Activated CD8-positive, alpha-beta memory T cell treated with anti-CD3 and anti-CD28 coated beads, Interleukin-2, amount 50 U/mL, for 24 hours (primary cell): ENCODE measurements around the gene EBF4.

ENCODE experiments used
- DNase-seq: peaks from one replicate; pipeline ENCODE4 v3.0.0-alpha.2; 2020; ENCODE audit errors: extremely low read depth

EBF4 gene

DNA sequence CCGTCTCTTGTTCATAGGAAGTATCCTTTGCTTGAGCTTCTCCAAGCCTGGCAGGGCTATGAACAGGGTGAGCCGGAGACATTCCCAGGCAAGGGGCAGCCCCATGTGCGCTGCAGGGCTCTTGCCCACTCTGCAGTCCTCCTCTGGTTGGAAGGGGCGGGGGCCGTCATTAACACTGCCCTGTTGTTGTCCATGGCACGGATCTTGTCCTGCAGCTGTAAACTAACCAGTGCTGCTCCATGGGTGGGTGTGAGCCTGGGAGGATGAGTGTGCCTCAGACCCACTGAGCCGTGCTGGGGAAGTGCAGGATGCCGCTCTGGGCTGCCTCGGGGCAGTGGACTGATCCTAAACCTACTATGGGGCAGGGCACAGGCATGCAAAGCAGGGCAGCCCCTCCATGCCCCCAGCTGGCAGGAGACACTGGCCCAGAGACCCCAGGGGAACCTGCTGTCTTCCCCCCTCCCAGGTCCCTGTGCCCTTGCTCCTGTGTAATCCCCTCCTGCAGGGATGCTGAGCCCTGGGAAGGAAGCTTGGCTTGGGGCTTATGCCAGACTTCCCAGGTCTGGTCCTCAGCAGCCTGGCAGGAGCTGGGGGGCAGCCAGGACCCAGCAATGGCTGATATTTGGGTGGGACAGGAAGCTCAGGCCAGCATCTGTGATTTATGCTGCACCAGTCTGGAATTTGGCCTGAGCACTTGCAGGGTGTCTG, 8.5 kb downstream of the EBF4 start:
- no peak for DNase-seq

DNA sequence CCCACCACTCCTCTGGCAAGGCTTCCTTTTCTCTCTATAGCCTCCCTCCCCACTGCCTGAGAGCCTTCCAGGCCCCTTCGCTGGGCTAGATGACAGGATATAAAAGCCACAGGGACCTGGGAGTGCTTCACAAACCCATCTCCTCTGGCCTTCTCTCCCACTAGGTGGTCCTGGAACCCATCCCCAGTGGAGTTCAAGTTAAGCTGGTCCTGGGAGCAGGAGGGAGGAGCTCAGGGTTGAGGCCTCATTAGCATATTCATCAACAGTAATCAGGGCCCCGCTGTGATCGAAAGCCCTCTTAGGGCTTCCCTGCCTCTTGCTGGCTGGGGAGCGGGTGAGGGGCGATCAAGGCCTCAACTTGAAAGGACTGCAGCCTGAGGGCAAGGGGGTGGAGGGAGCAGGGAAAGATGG, 9.1 kb downstream of the EBF4 start:
- DNase-seq = no peak

- no peak for DNase-seq
Measured at GRCh38 chr20:2703716-2704475, 11.3 kb downstream of the EBF4 start.

- no peak for DNase-seq
Measured at GRCh38 chr20:2705931-2706645, 13.5 kb downstream of the EBF4 start.

- DNase-seq = no peak
Measured at GRCh38 chr20:2706688-2707352, 14.2 kb downstream of the EBF4 start.

DNA sequence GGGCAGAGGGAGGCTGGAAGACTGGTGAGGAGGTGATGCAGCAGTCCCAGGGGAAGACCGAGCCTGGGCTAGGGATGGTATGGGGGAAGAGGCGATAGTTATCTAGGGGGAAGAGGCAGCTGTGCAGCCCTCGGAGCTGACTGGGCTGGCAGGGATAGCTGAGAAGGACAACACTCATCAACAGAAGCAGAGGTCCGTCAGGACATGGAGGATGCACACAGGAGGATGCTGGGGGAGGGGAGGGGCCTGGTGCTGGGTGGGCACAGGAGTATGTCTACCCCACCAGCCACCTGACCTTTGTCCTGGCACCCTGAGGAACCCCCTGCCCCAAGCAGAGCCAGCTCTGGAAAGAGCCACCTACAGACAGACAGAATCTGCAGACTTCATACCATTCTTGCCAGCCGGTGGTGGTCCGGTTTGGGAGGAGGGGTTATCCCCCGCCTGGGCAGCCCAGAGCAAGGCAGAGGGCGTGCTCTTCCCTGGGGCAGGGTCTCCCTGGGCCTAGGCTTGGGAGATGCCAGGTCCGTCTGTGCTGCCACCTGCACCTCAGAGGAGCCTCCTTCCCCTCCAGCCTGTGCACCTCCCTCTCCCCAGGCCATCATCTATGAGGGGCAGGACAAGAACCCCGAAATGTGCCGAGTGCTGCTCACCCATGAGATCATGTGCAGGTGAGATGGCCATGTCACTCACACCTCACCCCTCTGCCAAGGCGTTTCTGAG, 14.9 kb downstream of the EBF4 start:
- DNase-seq = no peak

DNA sequence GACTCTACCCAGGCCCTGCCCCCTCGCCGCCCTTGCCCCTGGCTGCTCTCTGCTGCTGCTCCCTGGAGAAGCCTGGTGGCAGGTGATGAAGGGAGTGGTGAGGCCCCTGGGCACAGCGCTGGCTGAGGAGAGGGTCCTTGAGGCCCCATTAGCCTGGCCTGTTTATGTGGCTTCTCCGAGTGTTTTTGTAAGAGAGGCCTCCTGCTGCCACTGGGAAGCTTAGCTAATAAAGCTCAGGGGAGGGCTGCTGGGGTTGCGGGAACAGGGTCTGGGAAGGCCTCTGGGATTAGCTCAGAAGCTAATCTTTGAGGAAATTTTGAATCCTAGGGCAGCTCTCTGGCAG, 15.5 kb downstream of the EBF4 start:
- DNase-seq = no peak

DNA sequence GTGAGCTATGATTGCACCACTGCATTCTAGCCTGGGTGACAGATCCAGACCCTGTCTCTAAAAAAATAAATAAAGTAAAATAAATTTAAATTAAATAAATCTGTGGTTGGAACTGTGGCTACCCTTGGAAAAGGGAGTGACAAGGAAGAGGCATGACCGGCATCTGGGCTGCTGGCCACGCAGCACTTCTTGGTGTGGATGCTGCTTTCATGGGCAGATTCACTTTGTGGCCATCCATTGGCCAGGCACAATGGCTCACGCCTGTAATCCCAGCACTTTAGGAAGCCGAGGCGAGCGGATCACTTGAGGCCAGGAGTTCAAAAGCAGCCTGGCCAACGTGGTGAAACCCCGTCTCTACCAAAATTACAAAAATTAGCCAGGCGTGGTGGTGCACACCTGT, 16.1 kb downstream of the EBF4 start:
- no peak for DNase-seq

GRCh38 chr20:2709205-2709981, 16.8 kb downstream of the EBF4 start:
- DNase-seq = no peak

DNA sequence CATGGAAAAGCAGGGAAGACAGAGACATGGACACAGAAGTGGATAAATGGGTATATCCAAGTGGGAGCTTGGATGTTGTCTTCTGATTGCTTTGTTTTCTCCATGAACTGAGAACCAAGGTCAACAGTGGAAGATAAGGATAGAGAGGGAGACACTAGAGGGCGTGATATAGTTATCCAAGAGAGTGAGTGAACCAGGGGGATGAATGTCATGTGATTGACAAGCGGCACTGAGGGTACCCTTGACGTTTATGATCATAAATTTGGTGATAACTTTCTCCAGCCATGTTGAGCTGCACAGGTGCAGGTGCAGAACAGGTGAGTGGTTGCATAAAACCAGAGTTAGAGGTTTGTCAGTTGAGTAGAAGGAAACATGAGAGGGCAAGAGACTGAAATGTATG, 20.7 kb downstream of the EBF4 start:
- DNase-seq = no peak

DNA sequence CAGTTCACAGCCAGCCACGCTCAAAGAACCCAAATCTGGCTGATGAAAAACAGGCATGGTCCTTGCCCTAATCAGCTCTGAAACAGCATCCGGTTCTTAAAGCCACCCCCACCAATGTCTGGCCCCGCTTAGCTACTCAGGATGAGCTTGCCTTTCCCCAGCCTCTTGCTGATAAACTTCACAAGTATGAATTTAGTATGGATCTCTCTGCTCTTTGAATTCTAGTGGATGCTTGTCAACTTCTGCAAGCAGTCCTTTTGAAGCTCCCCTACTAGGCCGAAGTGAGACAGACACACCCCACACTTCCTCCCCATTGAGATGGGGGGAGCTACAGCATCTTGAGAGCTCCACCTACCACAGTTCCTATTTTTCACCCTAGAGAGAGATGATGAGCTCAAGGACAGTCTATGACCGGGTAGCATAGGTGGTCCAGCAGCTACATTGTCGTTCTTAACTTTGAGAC, 36.7 kb downstream of the EBF4 start:
- no peak for DNase-seq

- no peak for DNase-seq
Measured at GRCh38 chr20:2729791-2730190, 37.2 kb downstream of the EBF4 start.

- no peak for DNase-seq
Measured at GRCh38 chr20:2734899-2735298, 42.3 kb downstream of the EBF4 start.

DNA sequence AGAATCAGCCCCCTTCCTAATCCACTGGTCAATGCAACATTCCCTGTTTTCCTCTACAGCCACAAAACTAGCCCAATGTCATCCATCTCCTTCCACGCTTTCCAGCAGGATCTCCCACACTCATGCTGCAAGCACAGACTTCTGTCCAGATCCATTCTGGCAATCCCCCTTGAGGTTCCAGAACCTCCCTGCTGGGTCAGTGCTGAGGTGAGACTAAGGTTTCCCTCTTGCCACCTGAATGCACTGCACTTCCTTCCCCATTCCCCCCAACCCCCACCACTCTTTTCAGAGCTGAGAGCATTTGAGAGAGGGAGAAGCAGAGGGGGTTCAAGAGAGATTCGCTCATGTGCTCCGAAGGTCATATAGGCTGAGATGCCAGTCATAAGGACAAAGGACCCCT, 43.9 kb downstream of the EBF4 start:
- DNase-seq = no peak

DNA sequence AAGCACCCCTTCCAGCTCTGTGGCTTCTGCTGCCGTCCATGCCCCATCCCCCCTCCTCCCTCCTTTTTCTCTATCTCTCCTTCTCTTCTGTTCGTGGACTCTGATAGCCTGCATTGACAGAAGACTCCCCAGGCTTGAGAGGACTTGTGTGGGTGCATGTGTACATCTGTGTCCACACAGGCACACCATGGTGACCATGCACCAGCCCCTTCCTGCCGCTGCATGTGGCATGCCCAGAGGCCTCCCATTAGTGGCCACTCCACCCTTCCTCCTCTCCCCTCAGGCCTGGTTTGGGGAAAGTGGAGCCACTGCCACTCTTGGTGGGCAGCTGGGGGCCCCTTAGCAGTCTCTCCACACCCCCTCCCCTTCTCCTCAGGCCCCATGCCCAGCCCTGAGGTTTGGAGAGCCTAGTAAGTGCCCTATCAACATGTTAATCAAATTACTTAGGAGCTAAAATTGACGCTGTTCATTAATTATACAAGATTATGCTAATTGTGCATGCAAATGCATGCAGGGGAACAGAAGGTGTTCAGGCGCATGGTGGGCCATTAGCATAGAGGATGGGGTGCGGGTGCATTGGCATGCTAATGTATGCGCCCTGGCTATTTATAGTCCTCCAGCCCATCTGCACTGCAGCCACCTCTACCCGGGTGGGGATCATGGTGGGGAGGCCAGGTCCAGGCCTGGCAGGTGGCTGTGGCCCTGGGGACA, 45.9 kb downstream of the EBF4 start:
- DNase-seq = no peak

DNA sequence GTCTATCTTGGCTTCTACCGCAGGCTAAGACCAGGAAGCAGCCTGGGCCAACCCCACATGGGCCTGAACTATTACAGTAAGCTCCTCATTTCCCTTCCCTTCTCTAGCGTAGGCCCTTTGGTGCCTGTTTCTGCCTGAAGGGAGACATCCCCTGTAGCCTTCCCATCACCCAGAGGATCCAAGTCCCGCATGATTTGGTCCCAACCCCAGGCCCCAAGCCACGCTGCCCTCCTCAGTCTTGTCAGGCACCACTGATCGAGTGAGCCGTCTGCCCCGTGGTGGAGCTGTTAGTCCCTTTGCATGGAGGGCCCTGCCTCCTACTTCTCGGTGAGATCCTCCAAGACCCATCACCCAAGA, 46.4 kb downstream of the EBF4 start:
- DNase-seq = no peak

DNA sequence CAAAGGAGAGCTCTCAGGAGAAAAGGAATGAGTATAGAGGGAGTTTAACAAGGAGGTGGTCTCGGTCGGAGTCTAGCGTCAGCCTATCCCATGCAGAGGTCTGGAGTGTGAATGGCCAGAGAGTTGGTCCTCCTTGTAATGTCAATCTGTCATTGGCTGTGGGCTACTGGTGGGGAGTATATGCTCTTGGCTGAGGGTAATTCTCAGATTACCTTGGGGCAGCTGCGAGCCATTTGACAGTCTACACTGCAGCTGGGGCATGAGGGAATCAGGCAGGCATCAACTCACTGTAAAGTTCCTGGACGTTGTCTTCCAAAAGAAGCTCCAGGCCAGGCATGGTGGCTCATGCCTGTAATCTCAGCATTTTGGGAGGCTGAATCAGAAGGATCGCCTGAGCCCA, 48.1 kb downstream of the EBF4 start:
- DNase-seq = no peak

DNA sequence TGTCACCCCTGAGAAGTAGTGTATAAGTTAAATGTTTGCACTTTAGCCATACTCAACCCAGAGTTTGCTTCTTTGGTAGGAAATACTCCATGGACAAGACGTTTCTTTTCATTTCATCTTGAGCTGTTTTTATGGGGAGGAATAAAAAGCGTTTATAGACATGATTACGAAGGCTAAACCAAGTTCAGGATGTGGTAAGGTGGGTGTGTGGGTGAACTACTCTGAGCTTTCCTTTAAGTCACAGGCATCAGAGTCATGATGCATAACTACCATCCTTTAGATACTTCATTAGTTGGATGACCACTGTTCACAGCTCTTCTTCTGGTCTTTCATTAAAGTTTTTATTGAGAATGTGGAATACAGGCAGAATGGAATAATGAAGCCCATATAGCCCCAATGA, 48.9 kb downstream of the EBF4 start:
- DNase-seq = no peak

DNA sequence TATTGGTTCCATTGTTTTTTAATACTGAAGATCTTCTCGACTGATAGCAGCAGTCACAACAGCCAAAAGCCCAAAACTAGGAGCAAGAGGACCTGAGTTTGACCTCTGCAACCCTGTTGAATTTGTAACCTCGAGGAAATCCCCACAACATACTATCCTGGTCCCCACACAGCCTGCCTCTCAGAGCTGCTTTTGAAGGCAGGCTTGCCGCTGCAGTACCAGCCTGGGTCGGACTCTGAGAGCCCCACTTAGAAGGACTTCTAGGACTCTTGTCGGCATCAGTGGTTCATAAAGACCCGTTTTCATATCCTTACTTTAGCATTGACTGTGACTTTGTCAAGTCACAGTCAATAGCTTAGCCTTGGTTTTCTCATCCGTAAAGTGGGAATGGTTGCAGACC, 49.3 kb downstream of the EBF4 start:
- DNase-seq = no peak

GRCh38 chr20:2742431-2742830, 49.9 kb downstream of the EBF4 start:
- no peak for DNase-seq
